ENCODE measurements around the gene MBNL3.
"Not testable (repeated sequence)": the region's sequence is repeated elsewhere in the genome, so short reads cannot be mapped to it uniquely, and the experiment has no call there.

Gene MBNL3

DNA sequence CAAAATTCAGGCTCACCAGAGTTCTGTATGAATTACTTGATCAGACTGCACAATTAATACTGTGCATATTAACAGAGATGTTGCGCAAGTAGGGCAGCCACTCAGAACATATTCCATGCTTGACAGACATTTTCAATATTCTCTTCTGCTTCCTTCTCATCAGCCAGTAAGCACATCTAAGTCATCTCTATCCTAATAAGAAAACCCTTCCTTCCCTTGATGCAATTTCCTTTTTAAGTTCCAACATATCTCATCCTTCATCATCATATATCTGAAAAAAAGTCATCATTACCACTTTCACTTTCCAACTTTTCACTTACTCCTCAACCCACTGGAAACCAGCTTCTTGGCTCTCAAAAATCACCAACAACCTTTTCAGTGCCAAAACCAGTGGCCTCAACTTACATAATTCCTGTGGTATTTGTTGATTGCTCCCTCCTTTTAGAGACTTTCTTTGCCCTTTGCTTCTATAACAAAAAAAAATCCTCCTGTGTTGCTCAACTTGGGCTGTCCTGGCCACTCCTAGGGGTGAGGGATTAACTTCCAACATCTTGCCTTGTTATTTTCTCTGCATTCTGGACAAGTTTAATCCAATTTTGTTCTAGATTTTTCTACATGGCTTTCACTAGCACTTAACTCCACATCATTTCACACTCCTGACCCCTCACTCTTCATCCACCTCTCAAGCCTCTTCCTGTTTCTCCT lies 14.1 kb downstream of the MBNL3 start:
- no peak for DNase-seq (ENCODE audit: low spot score)

DNA sequence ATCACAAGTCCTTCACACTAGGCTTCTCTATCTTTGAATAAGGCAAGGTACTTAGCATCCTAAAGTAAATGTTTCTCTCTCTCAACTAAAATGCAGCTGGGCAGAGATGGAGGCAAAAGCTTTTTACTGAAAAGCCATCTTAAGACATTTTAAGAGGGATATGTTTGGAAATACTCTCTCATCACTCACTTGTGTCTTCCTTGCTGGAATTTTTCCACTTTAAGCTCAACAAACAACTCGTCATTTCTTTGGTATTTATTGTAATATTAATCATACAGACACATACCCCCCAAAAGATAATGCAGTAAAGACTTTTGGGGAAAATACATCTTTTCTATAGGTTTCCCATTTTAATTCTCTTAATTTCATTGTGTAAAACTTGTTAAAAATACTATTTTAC lies 16.4 kb downstream of the MBNL3 start:
- DNase-seq (ENCODE audit: low spot score) = no peak

DNA sequence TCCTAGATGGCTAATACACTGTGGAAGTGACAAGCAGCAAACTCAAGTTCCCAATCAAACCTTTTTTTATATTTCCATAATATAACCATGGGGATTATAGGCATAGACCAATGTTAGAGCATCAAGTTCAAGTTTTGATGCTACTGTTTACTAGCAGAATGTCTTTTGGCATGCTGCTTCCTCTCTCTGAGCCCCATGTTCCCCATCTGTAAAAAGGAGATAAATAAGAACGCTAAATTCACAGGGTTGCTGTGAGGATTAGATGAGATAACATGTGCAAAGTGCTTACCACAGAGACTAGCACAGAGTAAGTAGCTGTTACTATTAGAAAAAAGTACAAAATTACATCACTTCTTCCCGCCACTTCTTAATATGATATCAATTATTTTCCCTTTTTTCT lies 18.0 kb downstream of the MBNL3 start:
- DNase-seq (ENCODE audit: low spot score) = no peak

DNA sequence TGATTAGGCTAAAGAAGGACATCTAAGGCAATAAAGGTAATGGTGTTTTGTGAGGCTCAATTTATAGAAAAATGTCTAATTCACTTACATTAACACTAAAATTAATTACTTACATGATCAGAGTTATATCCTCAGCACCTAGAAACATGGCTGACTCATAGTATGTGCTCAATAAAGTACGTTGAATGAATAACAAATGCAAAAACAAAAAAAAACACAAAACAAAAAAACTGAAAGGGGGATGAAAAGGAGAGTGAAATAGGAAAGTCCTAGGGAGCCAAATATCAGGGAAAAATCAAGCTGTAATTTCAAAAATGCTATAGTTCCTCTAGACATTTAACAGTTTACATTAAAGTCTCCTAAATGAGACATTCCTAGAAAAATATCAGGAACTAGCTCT lies 18.7 kb downstream of the MBNL3 start:
- no peak for DNase-seq (ENCODE audit: low spot score)

DNA sequence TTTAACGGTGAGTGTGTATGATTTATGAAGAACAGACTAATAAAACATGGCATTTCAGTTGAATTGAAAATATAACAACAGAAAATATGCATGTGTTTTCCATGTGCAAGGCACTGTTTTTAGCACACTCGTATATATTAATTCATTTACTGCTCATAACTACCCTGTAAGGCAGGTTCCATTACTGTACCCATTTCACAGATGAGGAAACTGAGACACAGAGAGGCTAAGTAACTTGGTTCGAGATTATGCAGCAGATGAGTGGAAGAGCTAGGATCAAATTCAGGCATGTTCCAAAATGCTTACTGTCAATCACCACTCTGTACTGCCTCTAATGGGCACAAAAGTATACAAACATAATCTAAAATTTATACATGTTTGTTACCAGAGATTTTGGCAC lies 20.4 kb downstream of the MBNL3 start:
- DNase-seq (ENCODE audit: low spot score) = no peak

DNA sequence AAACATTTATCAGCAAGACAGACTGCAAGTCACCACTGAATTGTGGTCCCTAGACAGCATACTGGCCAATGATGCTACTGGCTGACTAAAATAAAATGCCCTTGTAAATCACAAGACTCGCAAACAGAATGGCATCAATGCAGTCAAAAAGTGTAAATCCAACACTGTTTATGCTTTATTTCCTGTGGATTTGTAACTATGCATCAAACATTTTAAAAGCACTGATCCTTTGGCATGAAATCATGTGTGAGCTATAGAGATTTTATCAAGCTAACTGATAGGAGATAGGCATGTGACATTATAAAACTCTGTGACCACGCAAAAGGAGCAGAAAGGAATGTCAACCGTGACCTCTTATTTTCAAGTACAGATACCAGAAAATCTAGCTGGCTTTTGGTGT lies 20.8 kb downstream of the MBNL3 start:
- DNase-seq (ENCODE audit: low spot score) = no peak

DNA sequence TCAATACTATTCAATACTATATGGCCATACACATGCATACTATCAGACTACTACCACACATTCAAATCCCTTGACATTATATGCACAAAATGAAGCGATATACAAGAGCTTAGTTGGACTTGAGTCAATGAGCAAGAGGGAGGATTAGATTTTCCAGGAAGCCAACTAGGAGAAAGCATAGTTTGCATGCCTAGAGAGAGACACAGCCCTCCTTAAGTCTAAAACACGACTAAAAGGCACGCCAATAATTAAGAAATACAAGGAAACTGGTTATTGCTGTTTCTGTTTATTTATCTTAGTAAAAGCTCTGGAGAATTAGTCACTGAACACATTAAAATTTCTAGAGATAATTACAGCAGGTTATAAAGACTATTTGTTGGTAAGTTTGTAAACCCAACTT lies 21.8 kb downstream of the MBNL3 start:
- DNase-seq (ENCODE audit: low spot score) = no peak

DNA sequence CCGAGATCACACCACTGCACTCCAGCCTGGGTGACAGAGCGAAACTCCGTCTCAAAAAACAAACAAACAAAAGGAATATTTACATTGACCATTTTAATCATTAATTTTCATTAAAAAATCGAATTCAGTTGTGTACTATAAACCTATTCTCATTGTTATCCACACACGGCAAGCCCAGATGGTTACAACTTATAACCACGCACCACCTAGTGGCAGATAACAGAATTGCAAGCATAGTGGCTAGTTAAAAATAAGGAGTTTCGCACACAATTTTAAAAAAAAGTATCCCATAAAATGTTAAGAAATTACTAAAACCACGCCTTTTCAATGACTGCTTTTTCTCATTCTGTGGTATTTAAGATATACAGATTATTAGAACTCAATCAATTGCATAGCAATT lies 25.4 kb downstream of the MBNL3 start:
- no peak for DNase-seq (ENCODE audit: low spot score)

DNA sequence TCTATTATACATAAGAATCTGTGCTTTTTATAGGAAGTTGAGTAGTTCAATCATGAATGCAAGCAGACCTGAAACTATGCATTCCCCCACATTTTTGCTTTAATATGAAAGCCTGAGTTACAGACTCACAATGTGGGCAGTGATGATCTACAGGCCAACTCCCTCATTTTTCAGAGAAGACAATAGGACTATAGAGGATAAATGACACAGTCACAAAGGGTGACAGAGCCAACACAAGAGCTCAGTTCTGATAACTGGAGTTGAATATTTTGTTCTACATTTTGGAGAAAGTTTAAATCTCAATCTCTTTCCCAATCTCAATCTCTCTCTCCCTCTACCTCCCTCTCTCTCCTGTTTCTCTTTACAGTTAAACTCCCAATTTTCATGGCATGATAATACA lies 27.0 kb downstream of the MBNL3 start:
- no peak for DNase-seq (ENCODE audit: low spot score)

DNA sequence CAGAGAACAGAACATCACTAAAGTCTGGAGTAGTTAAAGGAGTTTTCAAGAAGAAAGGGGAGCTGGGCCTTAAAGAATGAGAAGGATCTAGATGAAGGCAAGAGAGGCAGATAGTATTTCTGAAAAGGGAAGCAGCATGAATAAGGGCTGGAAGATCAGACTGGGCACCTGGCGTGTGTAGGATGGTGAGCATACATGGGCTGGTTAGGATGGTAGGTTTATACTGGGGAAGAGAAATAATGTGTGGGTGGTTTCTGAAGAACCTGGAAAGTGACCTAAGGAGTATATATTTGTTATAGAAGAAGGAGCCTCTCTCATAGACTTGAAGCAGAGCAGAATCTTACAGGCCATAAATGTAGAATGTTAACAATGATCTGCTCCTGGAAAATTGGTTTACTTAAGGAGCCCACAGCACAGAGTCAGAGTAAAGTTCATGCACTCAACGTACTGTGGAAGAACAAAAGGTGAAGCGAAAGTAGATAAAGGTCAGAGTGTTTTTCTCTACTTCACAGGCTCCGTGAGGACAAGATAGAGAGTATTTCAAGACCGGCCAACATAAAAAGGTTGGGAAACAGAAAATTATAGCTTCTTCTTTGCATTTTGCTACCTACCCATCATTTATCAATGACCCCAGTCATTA lies 35.8 kb downstream of the MBNL3 start:
- DNase-seq (ENCODE audit: low spot score) = no peak

DNA sequence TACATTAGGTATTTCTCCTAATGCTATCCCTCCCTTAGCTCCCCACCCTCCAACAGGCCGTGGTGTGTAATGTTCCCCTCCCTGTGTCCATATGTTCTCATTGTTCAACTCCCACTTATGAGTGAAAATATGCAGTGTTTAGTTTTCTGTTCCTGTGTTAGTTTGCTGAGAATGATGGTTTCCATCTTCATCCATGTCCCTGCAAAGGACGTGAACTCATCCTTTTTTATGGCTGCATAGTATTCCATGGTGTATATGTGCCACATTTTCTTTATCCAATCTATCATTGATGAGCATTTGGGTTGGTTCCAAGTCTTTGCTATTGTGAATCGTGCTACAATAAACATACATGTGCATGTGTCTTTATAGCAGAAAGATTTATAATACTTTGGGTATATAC lies 42.9 kb downstream of the MBNL3 start:
- not testable (repeated sequence) for DNase-seq (ENCODE audit: low spot score)

DNA sequence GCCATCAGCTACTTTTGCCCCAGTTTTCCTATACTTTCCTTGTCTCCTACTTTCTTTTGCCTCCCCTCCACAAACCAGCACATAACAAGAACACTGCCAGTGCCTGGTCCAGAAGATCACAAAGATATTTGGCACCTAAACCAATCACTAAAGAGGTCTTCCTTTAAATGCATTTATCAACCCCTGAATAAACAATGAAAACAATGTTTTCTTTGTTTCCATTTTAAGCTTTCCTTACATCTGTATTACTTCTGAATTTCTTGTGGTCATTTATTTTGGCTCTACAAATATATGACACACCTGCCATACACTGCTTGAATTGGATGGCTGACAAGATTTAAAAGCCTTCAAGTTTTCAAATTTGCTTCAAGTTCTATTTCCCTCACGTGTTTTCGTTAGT lies 43.9 kb downstream of the MBNL3 start:
- no peak for DNase-seq (ENCODE audit: low spot score)

DNA sequence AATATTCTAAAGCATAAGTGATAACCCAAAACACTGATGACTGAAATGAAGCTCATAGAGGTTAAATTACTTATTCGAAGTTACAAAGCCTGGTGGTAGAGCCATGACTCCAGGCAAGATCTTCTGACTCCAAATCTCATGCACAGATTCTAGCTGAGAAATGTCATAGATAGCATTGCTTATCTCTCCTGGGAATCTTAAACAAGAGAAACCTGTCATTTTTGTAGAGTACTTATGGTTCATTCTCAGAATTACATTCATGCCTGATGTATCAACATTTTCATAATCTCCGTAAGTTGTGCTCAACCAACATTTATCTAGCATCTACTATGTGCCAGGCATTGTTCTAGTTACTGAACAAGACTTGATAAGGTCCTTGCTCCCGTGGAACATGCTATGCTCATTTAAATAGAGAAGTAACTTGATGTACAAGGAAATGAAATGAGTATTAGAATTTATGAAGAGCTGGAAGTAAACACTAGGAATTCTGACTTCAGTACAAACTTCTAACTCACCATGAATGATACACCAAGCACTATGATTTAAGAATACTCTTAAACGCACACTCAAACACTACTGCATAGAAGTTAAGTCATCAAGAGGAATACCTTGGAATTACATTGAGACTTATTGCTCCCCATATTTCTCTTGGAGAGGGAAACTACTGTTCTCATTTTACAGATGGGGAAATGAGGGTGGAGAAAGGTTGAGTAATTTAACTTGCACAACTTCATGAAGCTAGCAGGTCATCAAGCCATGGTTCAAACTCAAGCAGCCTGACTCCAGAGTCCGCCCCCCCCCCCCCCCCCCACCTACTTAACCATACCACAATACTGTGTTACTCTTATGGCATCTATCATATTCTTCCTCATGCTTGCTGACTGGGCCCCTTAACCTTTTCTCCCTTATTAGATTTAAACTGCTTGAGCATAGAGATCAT lies 45.4 kb downstream of the MBNL3 start:
- no peak for DNase-seq (ENCODE audit: low spot score)

DNA sequence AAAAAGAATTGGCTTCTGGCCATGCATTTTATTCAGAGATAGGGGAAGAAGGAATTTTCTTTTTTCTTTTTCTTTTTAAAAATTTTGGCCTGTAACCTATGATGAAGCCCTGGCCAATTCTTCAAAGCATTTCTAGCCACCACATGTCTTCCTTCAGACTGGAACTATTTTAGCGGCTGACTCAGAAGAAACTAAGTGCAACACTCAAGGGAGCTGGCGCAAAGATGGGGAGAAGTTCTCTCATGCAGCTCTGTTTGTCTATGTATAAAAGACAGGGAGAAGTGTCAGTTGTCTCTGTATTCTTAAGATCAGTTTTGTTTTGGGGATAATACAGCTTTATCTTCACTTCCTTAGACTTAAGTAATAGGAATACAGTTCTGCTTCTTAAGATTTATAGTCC lies 46.1 kb downstream of the MBNL3 start:
- DNase-seq (ENCODE audit: low spot score) = no peak

DNA sequence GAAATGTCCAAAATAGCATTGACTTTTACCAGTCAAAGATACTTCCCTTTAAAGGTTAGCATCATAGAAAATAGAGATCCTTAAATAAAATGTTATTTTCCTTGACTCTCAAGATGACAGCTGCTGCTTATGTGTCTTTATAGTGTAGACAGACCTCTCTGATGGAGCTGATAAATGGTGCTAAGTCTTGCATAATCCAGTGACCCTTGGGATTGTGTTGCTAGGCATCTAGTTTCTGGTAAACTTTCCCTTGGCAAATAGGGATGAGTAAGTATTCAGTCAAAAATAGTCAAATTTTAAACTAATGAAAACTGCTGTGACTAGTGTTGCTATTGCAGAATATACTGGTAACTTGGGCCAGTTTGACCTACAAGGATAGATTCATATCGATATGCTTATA lies 53.6 kb downstream of the MBNL3 start:
- DNase-seq (ENCODE audit: low spot score) = no peak

DNA sequence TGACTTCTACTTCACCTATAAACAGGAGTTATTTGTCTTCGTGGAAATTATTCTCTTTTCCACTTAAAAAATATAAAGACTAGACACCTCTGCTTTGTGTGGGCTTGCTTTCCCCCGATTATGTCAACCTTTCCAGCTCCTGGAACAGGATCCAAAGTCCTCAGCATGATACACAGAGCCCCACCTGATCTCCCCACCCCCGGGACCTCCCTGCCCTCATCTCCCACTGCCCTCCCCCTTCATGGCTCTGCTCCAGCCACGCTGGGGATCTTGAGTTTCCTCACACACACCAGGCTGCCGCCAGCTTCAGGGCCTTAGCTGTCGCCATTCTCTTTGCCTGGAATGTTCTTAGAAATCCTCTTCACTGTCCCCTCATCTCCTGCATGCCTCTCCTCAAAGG lies 55.3 kb downstream of the MBNL3 start:
- no peak for DNase-seq (ENCODE audit: low spot score)

DNA sequence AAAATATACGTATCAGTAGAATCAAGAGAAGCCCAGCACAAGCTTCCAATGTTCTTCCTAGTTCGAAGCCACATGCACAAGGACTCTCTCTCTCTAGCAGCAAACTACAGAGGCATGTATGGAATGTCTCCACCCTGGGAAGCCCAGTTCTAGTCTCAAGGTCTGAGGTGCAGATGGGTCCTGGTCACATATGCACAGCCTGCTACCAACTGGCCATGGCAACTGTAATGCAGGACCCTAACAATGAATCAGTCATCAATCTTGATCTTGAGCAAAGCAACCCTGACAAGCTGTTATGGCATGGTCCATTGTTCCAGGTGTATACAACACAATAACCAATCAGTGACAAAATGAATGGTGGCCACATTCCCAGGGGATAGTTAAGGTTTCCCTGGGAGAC lies 55.8 kb downstream of the MBNL3 start:
- DNase-seq (ENCODE audit: low spot score) = no peak

DNA sequence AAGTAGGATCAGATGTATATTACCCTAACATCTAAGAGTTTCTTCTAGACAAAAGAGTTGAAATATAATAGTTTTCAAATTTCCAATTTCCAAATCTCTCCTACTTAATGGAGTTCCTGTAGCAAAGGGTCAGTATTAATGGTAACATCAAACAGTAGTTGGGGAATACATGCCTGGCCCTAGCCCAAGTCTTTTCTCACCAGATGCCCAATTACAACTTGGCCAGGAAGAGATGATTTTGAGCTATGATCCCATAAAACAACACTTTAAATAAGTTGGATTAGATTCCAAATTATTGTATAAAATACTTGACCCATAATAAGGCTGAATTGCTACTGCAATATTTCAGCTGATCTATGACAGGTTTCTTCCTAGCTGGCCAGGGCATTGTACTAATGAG lies 59.9 kb downstream of the MBNL3 start:
- DNase-seq (ENCODE audit: low spot score) = no peak

DNA sequence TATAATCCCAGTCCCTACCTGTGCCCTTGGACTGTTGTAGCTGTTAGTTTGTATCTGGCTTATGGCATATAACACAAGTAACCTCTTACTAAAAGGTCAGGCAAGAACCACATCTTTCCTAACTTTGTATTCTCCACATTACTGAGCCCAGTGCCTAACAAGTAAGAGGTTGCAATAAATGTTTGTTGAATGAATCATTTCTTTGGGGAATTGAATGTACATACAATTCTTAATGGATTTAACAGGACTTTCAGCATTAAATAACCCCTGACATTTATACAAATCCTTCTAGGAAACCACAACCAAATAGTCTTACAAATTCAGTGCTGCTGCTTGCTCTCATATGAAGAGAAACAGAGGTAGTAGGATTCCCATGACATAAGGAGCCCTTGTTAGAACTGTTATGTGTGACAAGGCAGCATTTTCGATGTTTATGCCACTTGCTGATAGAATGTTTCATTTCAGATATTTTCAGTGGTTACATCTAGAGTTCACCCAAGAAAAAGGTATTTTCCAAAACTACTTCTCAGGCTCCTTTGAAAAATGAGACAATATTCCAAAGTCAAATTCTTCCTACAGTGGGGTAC lies 62.0 kb downstream of the MBNL3 start:
- no peak for DNase-seq (ENCODE audit: low spot score)

DNA sequence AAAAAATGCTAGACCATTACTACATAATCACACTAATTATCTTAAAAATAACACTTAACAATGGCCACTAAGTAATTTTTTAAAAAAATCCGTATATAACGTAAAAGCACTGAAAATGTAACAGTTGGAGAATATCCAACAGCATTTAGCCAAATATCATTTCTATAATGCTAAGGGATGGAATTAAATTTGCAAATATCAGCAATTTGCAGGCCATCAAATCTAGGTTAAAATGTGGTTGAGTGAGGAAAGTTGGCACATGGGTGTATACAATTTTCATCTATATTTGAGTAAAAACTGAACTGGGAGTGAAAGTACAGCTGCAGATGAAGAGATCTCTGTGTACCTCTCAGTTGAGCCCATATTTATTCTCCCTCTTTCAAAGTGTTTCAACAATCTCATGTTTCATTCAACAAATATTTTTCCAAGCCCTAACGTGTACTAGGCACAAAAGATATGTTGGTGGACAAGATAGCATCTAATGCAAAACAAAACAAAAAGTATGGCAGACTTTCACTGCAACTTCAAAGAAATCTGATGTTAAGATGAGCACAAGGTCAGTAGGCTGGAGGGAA lies 63.0 kb downstream of the MBNL3 start:
- DNase-seq (ENCODE audit: low spot score) = no peak

DNA sequence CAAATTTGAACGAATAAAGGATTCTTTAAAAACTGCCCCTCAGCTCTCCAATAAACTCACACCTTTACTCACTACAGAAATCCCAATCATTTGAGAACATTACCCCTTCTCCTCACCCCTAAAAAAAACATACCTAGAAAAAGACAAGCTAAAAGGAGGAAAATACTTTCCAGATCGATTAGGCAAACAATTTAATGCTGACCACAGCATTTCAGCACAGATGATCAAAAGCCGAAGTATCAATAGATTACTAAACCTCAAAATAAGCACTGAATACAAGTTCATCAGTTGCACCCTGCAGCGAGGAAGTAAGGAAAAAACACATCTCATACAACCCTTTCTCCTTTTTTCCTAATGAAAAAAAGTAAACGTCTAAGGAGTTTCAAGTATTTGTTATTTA lies 65.5 kb downstream of the MBNL3 start:
- DNase-seq (ENCODE audit: low spot score) = no peak

DNA sequence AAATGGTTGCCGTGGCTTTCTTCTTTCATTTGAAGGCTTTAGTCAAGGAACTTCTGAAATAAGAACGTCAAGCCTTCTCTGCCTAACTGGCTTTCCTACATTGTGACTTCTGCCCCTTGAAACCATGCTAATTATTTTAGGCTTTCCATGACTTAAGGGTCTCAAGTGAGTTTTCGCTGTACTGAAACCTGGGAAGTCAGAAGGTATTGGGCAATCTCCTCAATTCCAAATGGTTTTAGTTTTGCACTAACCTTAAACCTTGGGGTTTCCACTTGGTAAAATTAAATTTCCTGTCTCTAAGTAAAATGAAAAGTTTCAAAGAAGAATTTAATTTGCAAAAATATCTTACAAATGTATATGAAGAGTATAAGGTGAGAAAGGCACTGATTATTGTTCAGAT lies 73.8 kb downstream of the MBNL3 start:
- no peak for DNase-seq (ENCODE audit: low spot score)
